GM23338 (cell line): ENCODE results near the gene SMIM35. TPM values are rescaled to one million over a fixed set of nuclear protein-coding genes. Genes with fewer than 3 reads are reported as not detected.
"Not testable (repeated sequence)": the region's sequence is repeated elsewhere in the genome, so short reads cannot be mapped to it uniquely, and the experiment has no call there.

Source experiments
- ATAC-seq: fragments of 200-7000 bp; cut with Tn5 transposase; 3 replicates; pipeline ENCODE4 v1.9.1; 2020
- DNase-seq: peaks from one replicate; pipeline ENCODE4 v3.0.0-alpha.2; 2015; ENCODE audit warnings: low spot score
- H2AFZ ChIP-seq: fragments of 200-600 bp; sonication (generic); 2 replicates; pipeline ENCODE4 v1.8.0; 2016; ENCODE audit warnings: antibody characterized with exemption, mild to moderate bottlenecking, moderate library complexity
- H3F3A ChIP-seq: fragments of 200-600 bp; sonication (generic); replicated peaks from 2 replicates; pipeline ENCODE4 v1.8.0; 2017; ENCODE audit warnings: antibody characterized with exemption, mixed run types, low read depth
- H3K27ac ChIP-seq: fragments of 200-600 bp; sonication (generic); 2 replicates; pipeline ENCODE4 v1.6.1; 2016; ENCODE audit warnings: low read depth
- H3K27me3 ChIP-seq: fragments of 200-600 bp; sonication (generic); 2 replicates; pipeline ENCODE4 v1.8.0; 2016; ENCODE audit warnings: mild to moderate bottlenecking, mixed run types, moderate library complexity; ENCODE audit not compliant: insufficient read depth
- H3K36me3 ChIP-seq: fragments of 200-600 bp; sonication (generic); 2 replicates; pipeline ENCODE4 v1.8.0; 2016; ENCODE audit warnings: mild to moderate bottlenecking; ENCODE audit not compliant: insufficient read depth
- H3K4me1 ChIP-seq: fragments of 200-600 bp; sonication (generic); 2 replicates; pipeline ENCODE4 v1.8.0; 2016; ENCODE audit warnings: mild to moderate bottlenecking, moderate library complexity; ENCODE audit not compliant: insufficient read depth
- H3K4me2 ChIP-seq: fragments of 200-600 bp; sonication (generic); 2 replicates; pipeline ENCODE4 v1.7.1; 2017; ENCODE audit warnings: mixed run types
- H3K4me3 ChIP-seq: fragments of 200-600 bp; sonication (generic); 2 replicates; pipeline ENCODE4 v1.6.1; 2016; ENCODE audit warnings: mixed run types
- H3K79me2 ChIP-seq: fragments of 200-600 bp; sonication (generic); replicated peaks from 2 replicates; pipeline ENCODE4 v1.8.0; 2017; ENCODE audit warnings: mild to moderate bottlenecking; ENCODE audit not compliant: insufficient read depth
- H3K9me2 ChIP-seq: fragments of 200-600 bp; sonication (generic); 2 replicates; pipeline ENCODE4 v1.8.0; 2017; ENCODE audit not compliant: insufficient read depth
- H4K20me1 ChIP-seq: fragments of 200-600 bp; sonication (generic); replicated peaks from 2 replicates; pipeline ENCODE4 v1.8.0; 2017; ENCODE audit warnings: mild to moderate bottlenecking; ENCODE audit not compliant: insufficient read depth
- H3K27ac Mint-ChIP-seq: 2 replicates; pipeline ENCODE4 v1.8.0; 2020; ENCODE audit warnings: inconsistent platforms, mild to moderate bottlenecking, moderate library complexity, mixed read lengths
- H3K27me3 Mint-ChIP-seq: 3 replicates; pipeline ENCODE4 v1.8.0; 2022; ENCODE audit warnings: low read depth, mild to moderate bottlenecking, moderate library complexity, mixed read lengths, inconsistent platforms; ENCODE audit not compliant: insufficient read depth, poor library complexity
- H3K36me3 Mint-ChIP-seq: 3 replicates; pipeline ENCODE4 v1.8.0; 2021; ENCODE audit warnings: low read depth, mild to moderate bottlenecking, inconsistent platforms, moderate library complexity, mixed read lengths
- H3K4me1 Mint-ChIP-seq: 3 replicates; pipeline ENCODE4 v1.8.0; 2020; ENCODE audit warnings: mild to moderate bottlenecking, inconsistent platforms, mixed read lengths
- H3K4me3 Mint-ChIP-seq: 3 replicates; pipeline ENCODE4 v1.8.0; 2021; ENCODE audit warnings: moderate library complexity, mild to moderate bottlenecking, inconsistent platforms, mixed read lengths
- H3K9me3 Mint-ChIP-seq: 3 replicates; pipeline ENCODE4 v1.8.0; 2020; ENCODE audit warnings: moderate library complexity, mild to moderate bottlenecking, inconsistent platforms, mixed read lengths
- CREB1 ChIP-seq: fragments of 250-450 bp; sonication (Bioruptor Pico); IDR thresholded peaks from 2 replicates; pipeline ENCODE4 v1.5.0; 2020; ENCODE audit warnings: low read depth, mild to moderate bottlenecking, moderate library complexity
- EZH2phosphoT487 ChIP-seq: fragments of 200-600 bp; sonication (generic); IDR thresholded peaks from one replicate; pipeline ENCODE4 v1.8.1; 2018; ENCODE audit warnings: antibody characterized with exemption; ENCODE audit not compliant: unreplicated experiment
- JUNB ChIP-seq: IDR thresholded peaks from one replicate; pipeline ENCODE4 v1.6.1; 2016; ENCODE audit warnings: antibody characterized with exemption; ENCODE audit not compliant: unreplicated experiment
- NANOG ChIP-seq: IDR thresholded peaks from 2 replicates; pipeline ENCODE4 v1.6.1; 2016; ENCODE audit warnings: antibody characterized with exemption, borderline replicate concordance
- POLR2AphosphoS5 ChIP-seq: IDR thresholded peaks from 2 replicates; pipeline ENCODE4 v1.6.1; 2016; ENCODE audit warnings: antibody characterized with exemption, low read depth
- STAT1 ChIP-seq: IDR thresholded peaks from one replicate; pipeline ENCODE4 v1.6.1; 2016; ENCODE audit warnings: antibody characterized with exemption; ENCODE audit not compliant: unreplicated experiment
- ZNF462 ChIP-seq: fragments of 250-450 bp; sonication (Bioruptor Pico); IDR thresholded peaks from 2 replicates; pipeline ENCODE4 v1.5.0; 2020; ENCODE audit warnings: mild to moderate bottlenecking, moderate library complexity
- polyA plus RNA-seq: library from polyadenylated mRNA; unstranded; fragments of >200 nt; fragmentation: Nextera tagmentation; extraction: Ambion mirVana; gene quantifications from 2 replicates; pipeline ENCODE4 v1.2.1, GENCODE V29; 2016
- total RNA-seq: library from RNA; depleted of rRNA; stranded (reverse); fragments of >200 nt; shearing (Covaris generic); gene quantifications from 2 replicates; pipeline ENCODE4 v1.2.3, GENCODE V29; 2014
- TF ChIP-seq, protein P1 (sequence below), 2 experiments: fragments of 200-600 bp in 1 of 2; sonication (generic) in 1 of 2; conservative IDR thresholded peaks; 2 replicates each; pipeline versions ENCODE4 v1.5.1 to v1.6.1; 2016 to 2017; ENCODE audit warnings: antibody characterized with exemption in 2 of 2, low read depth in 2 of 2, mild to moderate bottlenecking in 2 of 2, moderate library complexity in 1 of 2
- TF ChIP-seq, protein P2 (sequence below): IDR thresholded peaks from one replicate; pipeline ENCODE4 v1.6.1; 2018; ENCODE audit warnings: antibody characterized with exemption; ENCODE audit not compliant: unreplicated experiment

Gene SMIM35
- total and polyA plus RNA-seq, 2 experiments from 2014 or later: not detected

DNA sequence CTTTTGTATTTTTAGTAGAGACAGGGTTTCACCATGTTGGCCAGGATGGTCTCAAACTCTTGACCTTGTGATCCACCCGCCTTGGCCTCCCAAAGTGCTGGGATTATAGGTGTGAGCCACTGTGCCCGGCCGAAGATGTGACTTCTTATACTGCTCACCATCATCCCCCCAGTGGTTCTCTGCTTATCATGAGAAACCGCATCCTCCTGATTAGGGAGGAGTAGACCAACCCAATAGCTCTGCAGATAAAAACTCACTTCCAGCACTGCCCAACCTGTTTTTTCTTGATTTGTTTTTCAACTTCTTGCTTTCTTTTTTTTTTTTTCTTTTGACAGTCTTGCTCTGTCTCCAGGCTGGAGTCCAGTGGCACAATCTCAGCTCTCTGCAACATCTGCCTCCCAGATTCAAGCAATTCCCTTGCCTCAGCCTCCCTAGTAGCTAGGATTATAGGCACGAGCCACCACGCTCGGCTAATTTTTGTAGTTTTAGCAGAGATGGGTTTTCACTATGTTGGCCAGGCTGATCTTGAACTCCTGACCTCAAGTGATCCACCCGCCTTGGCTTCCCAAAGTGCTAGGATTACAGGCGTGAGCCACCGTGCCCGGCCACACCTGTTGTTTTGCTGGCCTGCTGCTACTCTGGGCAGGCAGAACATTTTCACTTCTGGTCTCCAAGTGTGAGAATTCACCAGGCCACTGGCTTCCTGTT, 79.0 kb downstream of the SMIM35 start:
- H3K9me3 Mint-ChIP-seq, H2AFZ ChIP-seq, DNase-seq, H3K4me3 Mint-ChIP-seq, H3K27ac ChIP-seq, H3K4me2 ChIP-seq, H4K20me1 ChIP-seq, H3K79me2 ChIP-seq, H3K9me2 ChIP-seq, H3K36me3 ChIP-seq, H3K27me3 Mint-ChIP-seq, H3K4me1 Mint-ChIP-seq, H3K27ac Mint-ChIP-seq, H3F3A ChIP-seq, H3K27me3 ChIP-seq, H3K36me3 Mint-ChIP-seq, H3K4me3 ChIP-seq, ATAC-seq, H3K4me1 ChIP-seq: not testable (repeated sequence)

- no peaks in the 10 kb centered on the region for H3K36me3 Mint-ChIP-seq
- peaks cover 5% of the 10 kb centered on the region for H3K27me3 Mint-ChIP-seq
- no peak overlapping the region for H3K27ac Mint-ChIP-seq
- Histone ChIP-seq H3F3A (no peaks in the 10 kb centered on the region), H3K9me2 (no peaks in the 10 kb centered on the region), H3K27ac (no peak overlapping the region), H2AFZ (no peak overlapping the region), H3K79me2 (no peaks in the 10 kb centered on the region), H3K4me3 (no peak overlapping the region), H4K20me1 (no peaks in the 10 kb centered on the region), H3K36me3 (no peaks in the 10 kb centered on the region), H3K4me1 (peaks cover 4% of the 10 kb centered on the region; the same call in 1 of the 2 replicates), H3K4me2 (no peak overlapping the region), H3K27me3 (no peaks in the 10 kb centered on the region)
- H3K4me1 Mint-ChIP-seq: peaks cover 9% of the 10 kb centered on the region
- H3K4me3 Mint-ChIP-seq: no peak overlapping the region
- no peaks in the 10 kb centered on the region for H3K9me3 Mint-ChIP-seq
- DNase-seq: no peak
- no peak for ATAC-seq
- no peak for TF ChIP-seq ZNF462 (CRISPR knock-in tag)
- TF ChIP-seq EZH2phosphoT487: no peak
- TF ChIP-seq, protein P1, sequence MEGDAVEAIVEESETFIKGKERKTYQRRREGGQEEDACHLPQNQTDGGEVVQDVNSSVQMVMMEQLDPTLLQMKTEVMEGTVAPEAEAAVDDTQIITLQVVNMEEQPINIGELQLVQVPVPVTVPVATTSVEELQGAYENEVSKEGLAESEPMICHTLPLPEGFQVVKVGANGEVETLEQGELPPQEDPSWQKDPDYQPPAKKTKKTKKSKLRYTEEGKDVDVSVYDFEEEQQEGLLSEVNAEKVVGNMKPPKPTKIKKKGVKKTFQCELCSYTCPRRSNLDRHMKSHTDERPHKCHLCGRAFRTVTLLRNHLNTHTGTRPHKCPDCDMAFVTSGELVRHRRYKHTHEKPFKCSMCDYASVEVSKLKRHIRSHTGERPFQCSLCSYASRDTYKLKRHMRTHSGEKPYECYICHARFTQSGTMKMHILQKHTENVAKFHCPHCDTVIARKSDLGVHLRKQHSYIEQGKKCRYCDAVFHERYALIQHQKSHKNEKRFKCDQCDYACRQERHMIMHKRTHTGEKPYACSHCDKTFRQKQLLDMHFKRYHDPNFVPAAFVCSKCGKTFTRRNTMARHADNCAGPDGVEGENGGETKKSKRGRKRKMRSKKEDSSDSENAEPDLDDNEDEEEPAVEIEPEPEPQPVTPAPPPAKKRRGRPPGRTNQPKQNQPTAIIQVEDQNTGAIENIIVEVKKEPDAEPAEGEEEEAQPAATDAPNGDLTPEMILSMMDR (conservative IDR thresholded peaks at IDR 0.05; ENCODE audit: low read depth in 2 of 2): no peak
- TF ChIP-seq, protein P2, sequence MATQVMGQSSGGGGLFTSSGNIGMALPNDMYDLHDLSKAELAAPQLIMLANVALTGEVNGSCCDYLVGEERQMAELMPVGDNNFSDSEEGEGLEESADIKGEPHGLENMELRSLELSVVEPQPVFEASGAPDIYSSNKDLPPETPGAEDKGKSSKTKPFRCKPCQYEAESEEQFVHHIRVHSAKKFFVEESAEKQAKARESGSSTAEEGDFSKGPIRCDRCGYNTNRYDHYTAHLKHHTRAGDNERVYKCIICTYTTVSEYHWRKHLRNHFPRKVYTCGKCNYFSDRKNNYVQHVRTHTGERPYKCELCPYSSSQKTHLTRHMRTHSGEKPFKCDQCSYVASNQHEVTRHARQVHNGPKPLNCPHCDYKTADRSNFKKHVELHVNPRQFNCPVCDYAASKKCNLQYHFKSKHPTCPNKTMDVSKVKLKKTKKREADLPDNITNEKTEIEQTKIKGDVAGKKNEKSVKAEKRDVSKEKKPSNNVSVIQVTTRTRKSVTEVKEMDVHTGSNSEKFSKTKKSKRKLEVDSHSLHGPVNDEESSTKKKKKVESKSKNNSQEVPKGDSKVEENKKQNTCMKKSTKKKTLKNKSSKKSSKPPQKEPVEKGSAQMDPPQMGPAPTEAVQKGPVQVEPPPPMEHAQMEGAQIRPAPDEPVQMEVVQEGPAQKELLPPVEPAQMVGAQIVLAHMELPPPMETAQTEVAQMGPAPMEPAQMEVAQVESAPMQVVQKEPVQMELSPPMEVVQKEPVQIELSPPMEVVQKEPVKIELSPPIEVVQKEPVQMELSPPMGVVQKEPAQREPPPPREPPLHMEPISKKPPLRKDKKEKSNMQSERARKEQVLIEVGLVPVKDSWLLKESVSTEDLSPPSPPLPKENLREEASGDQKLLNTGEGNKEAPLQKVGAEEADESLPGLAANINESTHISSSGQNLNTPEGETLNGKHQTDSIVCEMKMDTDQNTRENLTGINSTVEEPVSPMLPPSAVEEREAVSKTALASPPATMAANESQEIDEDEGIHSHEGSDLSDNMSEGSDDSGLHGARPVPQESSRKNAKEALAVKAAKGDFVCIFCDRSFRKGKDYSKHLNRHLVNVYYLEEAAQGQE: no peak
- TF ChIP-seq STAT1: no peak
- TF ChIP-seq POLR2AphosphoS5: no peak
- TF ChIP-seq JUNB: no peak
- TF ChIP-seq CREB1 (CRISPR knock-in tag): no peak
- TF ChIP-seq NANOG: no peak
Observed at GRCh38 chr11:118007040-118007439, 79.7 kb downstream of the SMIM35 start.
